HepG2 (cell line): Measurements from ENCODE around the gene COL25A1. TPM values are rescaled to one million over a fixed set of nuclear protein-coding genes. Genes with fewer than 3 reads are reported as not detected.

ENCODE experiments used
- ATAC-seq: fragments of 200-7000 bp; cut with Tn5 transposase; 3 replicates; pipeline ENCODE4 v1.9.1; 2020; ENCODE audit warnings: mild to moderate bottlenecking, moderate library complexity
- BruUV-seq: library from RNA; stranded (reverse); fragments of 400-500 nt; replicated peaks from 2 replicates; lab custom pipeline; 2021; lab: Mats Ljungman, UMichigan
- CTCF ChIA-PET: fragments of 300-600 bp; formaldehyde crosslinking; extraction: SDS; loops from one replicate; lab custom pipeline; 2021; ENCODE audit warnings: low total read pairs, inconsistent platforms, low intra/inter-chr PET ratio; lab: Yijun Ruan, JAX
- POLR2A ChIA-PET: fragments of 350-600 bp; sonication (Branson Sonifier 250); formaldehyde crosslinking; loops from one replicate; lab custom pipeline; 2020; ENCODE audit warnings: antibody characterized with exemption, inconsistent platforms; lab: Yijun Ruan, JAX
- DNase-seq: peaks from one replicate; pipeline ENCODE4 v3.0.0-alpha.2; 2015; ENCODE audit warnings: low spot score
- FAIRE-seq: peaks from 3 replicates; lab custom pipeline; 2011; peaks lifted over from hg19 to GRCh38; lab: Jason Lieb, UNC
- H2AFZ ChIP-seq: one replicate; pipeline ENCODE4 v1.6.1; 2011; ENCODE audit warnings: low read length, inconsistent platforms
- H3K27ac ChIP-seq: fragments of 300-600 bp; 3 replicates; pipeline ENCODE4 v1.8.0; 2011; ENCODE audit warnings: mixed run types, mild to moderate bottlenecking, mixed read lengths, low read length, inconsistent platforms; ENCODE audit not compliant: insufficient read depth; ENCODE audit errors: extremely low read length
- H3K27me3 ChIP-seq, 2 experiments: fragments of 200-600 bp in 1 of 2; 2 replicates in 1 of 2; 3 replicates in 1 of 2; pipeline versions ENCODE4 v1.6.0 to v1.8.0; 2011; ENCODE audit warnings: low read length in 2 of 2, mild to moderate bottlenecking in 2 of 2, moderate library complexity in 2 of 2, inconsistent platforms in 1 of 2; ENCODE audit not compliant: insufficient read depth in 2 of 2, control insufficient read depth in 1 of 2
- H3K36me3 ChIP-seq, 2 experiments: fragments of 200-600 bp in 1 of 2; replicated peaks in 1 of 2; 2 replicates in 1 of 2; 3 replicates in 1 of 2; pipeline versions ENCODE4 v1.5.1 to v1.8.0; 2011; ENCODE audit warnings: low read length in 2 of 2, inconsistent platforms in 1 of 2; ENCODE audit not compliant: insufficient read depth in 2 of 2, control insufficient read depth in 1 of 2
- H3K4me1 ChIP-seq: 2 replicates; pipeline ENCODE4 v1.5.1; 2012; ENCODE audit warnings: low read length, inconsistent platforms; ENCODE audit not compliant: insufficient read depth
- H3K4me2 ChIP-seq: 2 replicates; pipeline ENCODE4 v1.6.0; 2011; ENCODE audit warnings: low read depth, low read length, inconsistent platforms
- H3K4me3 ChIP-seq, 3 experiments: fragments of 200-600 bp in 1 of 3; sonication (generic), shearing (Covaris generic) in 1 of 3; replicated peaks in 1 of 3; 2 replicates each; pipeline ENCODE4 v1.5.1; 2011 to 2016; ENCODE audit warnings: low read length in 3 of 3, inconsistent platforms in 2 of 3, low read depth in 2 of 3, mild to moderate bottlenecking in 2 of 3, control low read depth in 1 of 3, mixed read lengths in 1 of 3; ENCODE audit not compliant: insufficient read depth in 1 of 3
- H3K79me2 ChIP-seq: one replicate; pipeline ENCODE4 v1.6.1; 2011; ENCODE audit warnings: low read length, inconsistent platforms; ENCODE audit not compliant: insufficient read depth
- H3K9ac ChIP-seq: 2 replicates; pipeline ENCODE4 v1.6.0; 2011; ENCODE audit warnings: mild to moderate bottlenecking, low read depth, low read length, inconsistent platforms; ENCODE audit not compliant: insufficient read depth
- H3K9me3 ChIP-seq: 2 replicates; pipeline ENCODE4 v1.5.1; 2012; ENCODE audit warnings: mild to moderate bottlenecking, low read length
- H4K20me1 ChIP-seq: 2 replicates; pipeline ENCODE4 v1.6.0; 2011; ENCODE audit warnings: inconsistent platforms, mild to moderate bottlenecking, low read length, moderate library complexity; ENCODE audit not compliant: insufficient read depth
- FLYWCH1 ChIP-seq: sonication (generic); formaldehyde crosslinking; IDR thresholded peaks from 2 replicates; pipeline ENCODE4 v1.8.1; 2023; ENCODE audit warnings: mild to moderate bottlenecking, missing genetic modification reagents
- KLF13 ChIP-seq: sonication (generic); formaldehyde crosslinking; IDR thresholded peaks from 2 replicates; pipeline ENCODE4 v1.4.0; 2020; ENCODE audit warnings: mild to moderate bottlenecking, missing genetic modification reagents
- NCOA1 ChIP-seq: sonication (generic); formaldehyde crosslinking; IDR thresholded peaks from 2 replicates; pipeline ENCODE4 v1.9.0; 2021; ENCODE audit warnings: missing genetic modification reagents
- PLSCR1 ChIP-seq: sonication (generic); formaldehyde crosslinking; IDR thresholded peaks from 2 replicates; pipeline ENCODE4 v1.5.0; 2020; ENCODE audit warnings: missing genetic modification reagents, mild to moderate bottlenecking, borderline replicate concordance
- ZNF10 ChIP-seq: sonication (generic); formaldehyde crosslinking; IDR thresholded peaks from 2 replicates; pipeline ENCODE4 v1.4.0; 2020; ENCODE audit warnings: mild to moderate bottlenecking, low read depth, missing genetic modification reagents, borderline replicate concordance
- ZNF253 ChIP-seq: sonication (generic); formaldehyde crosslinking; IDR thresholded peaks from 2 replicates; pipeline ENCODE4 v1.8.0; 2022; ENCODE audit warnings: mild to moderate bottlenecking, missing genetic modification reagents, borderline replicate concordance
- ZNF362 ChIP-seq: sonication (generic); formaldehyde crosslinking; IDR thresholded peaks from 2 replicates; pipeline ENCODE4 v1.4.0; 2020; ENCODE audit warnings: missing genetic modification reagents, mild to moderate bottlenecking, borderline replicate concordance
- ZNF639 ChIP-seq: conservative IDR thresholded peaks from 2 replicates; pipeline ENCODE4 v1.6.1; 2018; ENCODE audit warnings: missing genetic modification reagents
- ZNF891 ChIP-seq: sonication (generic); formaldehyde crosslinking; IDR thresholded peaks from 2 replicates; pipeline ENCODE4 v1.5.0; 2020; ENCODE audit warnings: mild to moderate bottlenecking, missing genetic modification reagents
- WGBS: methylation state at CpG from one replicate; pipeline ENCODE4 v1.1.6; 2017; ENCODE audit warnings: low lambda C conversion rate; 5-methylcytosine and 5-hydroxymethylcytosine counted together
- in situ Hi-C: cut with HindIII; loops from 2 replicates; pipeline ENCODE4 v1.10.0; 2017; ENCODE audit warnings: low pct_unique_long_range_greater_than_20kb; ENCODE audit not compliant: extremely low pct_ligation_motif_present
- intact Hi-C: fragments of 100-400 bp; cut with micrococcal nuclease; formaldehyde crosslinking; loops from one replicate; pipeline ENCODE4 v1.10.0; 2022; ENCODE audit not compliant: unreplicated experiment
- polyA plus RNA-seq, 8 experiments: library from polyadenylated mRNA; depleted of rRNA in 3 of 8; stranded (reverse) in 7 of 8; unstranded in 1 of 8; fragments of >200 nt; fragmentation: Illumina TruSeq in 4 of 8; extraction: Trizol in 4 of 8; gene quantifications; 2 replicates each; pipeline versions ENCODE4 v1.2.1 to v1.2.3, GENCODE V29; 2011 to 2016; ENCODE audit warnings: low read depth in 4 of 8, missing spikeins in 1 of 8, mixed read lengths in 1 of 8; ENCODE audit not compliant: insufficient read depth in 1 of 8
- total RNA-seq, 5 experiments: library from RNA; depleted of rRNA; stranded (reverse); fragments of >200 nt; fragmentation: Illumina TruSeq; extraction: Trizol; gene quantifications; 2 replicates each; pipeline ENCODE4 v1.2.3, GENCODE V29; 2016; ENCODE audit warnings: low read depth in 1 of 5

Gene COL25A1
- total and polyA plus RNA-seq, 2 of the 13 experiments (the other 11 are each of a cell fraction or from before 2014, with no cell fraction given): not detected

GRCh38 chr4:109032671-109033070 lies 269.8 kb downstream of the COL25A1 start (continued):
- TF ChIP-seq PLSCR1 (CRISPR knock-in tag) (no peak), NCOA1 (CRISPR knock-in tag) (no peak), ZNF253 (no peak), ZNF639 (CRISPR knock-in tag) (no peak)

GRCh38 chr4:109029987-109030386 lies 272.5 kb downstream of the COL25A1 start:
- CTCF ChIA-PET: no interaction called here
- in situ Hi-C loops (no loop called here), intact Hi-C loops (no loop called here)
- FAIRE-seq: no peak
- no peak overlapping the region for H3K4me2 ChIP-seq
- no peaks in the 10 kb centered on the region for H3K9me3 ChIP-seq
- POLR2A ChIA-PET: no interaction called here
- no peaks in the 10 kb centered on the region for H4K20me1 ChIP-seq
- no peak for ATAC-seq
- no peak overlapping the region for H2AFZ ChIP-seq
- H3K9ac ChIP-seq: no peak overlapping the region
- H3K4me1 ChIP-seq: no peaks in the 10 kb centered on the region
- no peaks in the 10 kb centered on the region for H3K36me3 ChIP-seq
- TF ChIP-seq ZNF10 (CRISPR knock-in tag) (no peak), ZNF362 (no peak), KLF13 (CRISPR knock-in tag) (no peak), FLYWCH1 (CRISPR knock-in tag) (no peak), ZNF891 (CRISPR knock-in tag) (no peak)
- no peaks in the 10 kb centered on the region for H3K79me2 ChIP-seq
- H3K27ac ChIP-seq: no peak overlapping the region
- no peak for DNase-seq
- no peak overlapping the region for H3K4me3 ChIP-seq
- BruUV-seq: no TSS peak
- no peaks in the 10 kb centered on the region for H3K27me3 ChIP-seq
- WGBS: 1% methylated on average over 4 of the region's 4 CpGs
